HG03139 (cell line): Measurements from ENCODE around the gene NIM1K.
"Not testable (repeated sequence)": the region's sequence is repeated elsewhere in the genome, so short reads cannot be mapped to it uniquely, and the experiment has no call there.

Source experiments
- ATAC-seq: cut with Tn5 transposase; IDR thresholded peaks from one replicate; pipeline ENCODE4 v1.9.1; 2021; ENCODE audit not compliant: unreplicated experiment

The NIM1K gene

DNA sequence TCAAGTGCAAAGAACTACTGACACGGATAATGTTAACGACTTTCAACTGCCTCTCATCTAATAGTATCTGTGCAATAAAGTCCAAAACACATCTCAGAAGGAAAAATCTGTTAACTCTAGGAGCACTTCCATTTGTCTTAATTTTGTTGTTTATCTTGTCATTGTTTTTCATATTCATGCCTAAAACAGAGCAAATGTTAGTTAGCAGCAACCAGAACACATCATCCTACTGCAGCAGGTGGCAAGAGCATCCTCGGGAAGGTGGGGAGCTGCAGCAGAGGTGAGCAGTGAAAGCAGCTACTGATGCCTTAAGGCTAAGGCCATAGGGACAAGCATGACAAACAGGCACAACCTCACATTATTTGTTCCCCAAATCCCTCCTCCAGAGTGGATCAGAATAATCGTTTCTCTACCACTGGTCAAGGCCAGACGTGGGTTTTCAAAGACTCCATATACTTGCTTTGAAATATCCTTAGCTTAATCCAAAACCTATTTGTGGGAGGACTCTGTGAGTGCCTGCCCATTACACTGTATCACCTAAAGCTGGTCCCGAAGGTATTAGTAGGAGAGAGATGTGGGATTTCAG lies 120.1 kb downstream of the NIM1K start:
- ATAC-seq = no peak

DNA sequence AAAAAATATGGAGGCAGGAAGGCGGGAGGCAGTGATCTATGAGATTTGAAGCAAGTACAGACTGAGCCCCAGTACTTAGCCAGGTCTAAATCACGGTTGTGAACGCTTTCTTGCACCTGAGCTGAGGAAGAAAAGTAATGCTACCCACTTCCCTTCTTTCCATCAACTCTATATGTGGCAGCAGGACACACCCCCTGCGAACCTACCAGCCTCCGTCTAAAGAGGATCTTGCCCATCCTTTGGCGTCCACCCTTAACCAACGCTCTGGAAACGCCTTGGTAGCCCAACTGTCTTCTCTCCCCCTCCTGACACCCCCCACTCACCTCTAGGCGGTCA lies 120.6 kb downstream of the NIM1K start:
- ATAC-seq = peak; percentile 3

DNA sequence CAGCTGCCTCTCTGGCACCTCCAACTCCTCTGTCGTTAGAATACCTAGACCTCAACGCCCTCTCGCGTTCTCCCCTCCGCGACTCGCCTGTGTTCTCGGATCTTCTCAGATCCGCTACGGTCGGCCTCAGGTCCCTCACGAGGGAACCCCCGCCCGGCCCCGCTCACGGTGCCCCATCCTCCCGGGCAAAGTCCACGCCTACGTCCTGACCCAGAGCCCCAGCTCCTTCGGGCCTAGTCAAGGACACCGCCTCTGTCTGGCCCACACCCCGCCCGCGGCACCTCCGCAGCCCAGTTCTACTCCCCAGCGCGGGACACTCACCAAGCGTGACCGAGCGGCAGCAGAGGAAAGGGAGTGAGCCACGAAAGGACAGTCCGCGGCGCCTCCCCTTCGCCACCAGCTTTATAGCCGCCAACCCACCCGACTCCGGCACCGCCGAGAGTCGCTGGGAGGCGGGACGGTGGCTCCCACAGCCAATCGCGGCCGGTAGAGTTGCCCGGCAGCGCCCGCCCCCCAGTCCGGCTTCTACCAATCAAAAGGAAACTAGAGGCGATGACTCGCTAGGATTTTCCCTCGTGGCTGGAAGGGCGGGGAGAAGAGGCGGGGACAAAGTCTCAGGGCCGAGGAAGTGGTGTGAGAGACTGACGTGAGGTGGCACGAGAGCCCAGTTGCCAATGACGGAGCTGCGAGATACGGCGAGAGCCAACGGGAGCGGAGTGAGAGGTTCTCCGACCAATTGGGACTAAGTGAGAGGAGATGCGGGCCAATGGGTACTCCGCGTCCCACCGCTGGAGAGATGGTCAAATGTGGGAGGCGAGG lies 121.2 kb downstream of the NIM1K start, which contains the start of gene HMGCS1:
Gene HMGCS1 (minus strand): TSS at position 378 of the 819 bp plus-strand sequence. CDS start 14,447 bp downstream, outside the sequence.
- peak; percentile 94 for ATAC-seq

DNA sequence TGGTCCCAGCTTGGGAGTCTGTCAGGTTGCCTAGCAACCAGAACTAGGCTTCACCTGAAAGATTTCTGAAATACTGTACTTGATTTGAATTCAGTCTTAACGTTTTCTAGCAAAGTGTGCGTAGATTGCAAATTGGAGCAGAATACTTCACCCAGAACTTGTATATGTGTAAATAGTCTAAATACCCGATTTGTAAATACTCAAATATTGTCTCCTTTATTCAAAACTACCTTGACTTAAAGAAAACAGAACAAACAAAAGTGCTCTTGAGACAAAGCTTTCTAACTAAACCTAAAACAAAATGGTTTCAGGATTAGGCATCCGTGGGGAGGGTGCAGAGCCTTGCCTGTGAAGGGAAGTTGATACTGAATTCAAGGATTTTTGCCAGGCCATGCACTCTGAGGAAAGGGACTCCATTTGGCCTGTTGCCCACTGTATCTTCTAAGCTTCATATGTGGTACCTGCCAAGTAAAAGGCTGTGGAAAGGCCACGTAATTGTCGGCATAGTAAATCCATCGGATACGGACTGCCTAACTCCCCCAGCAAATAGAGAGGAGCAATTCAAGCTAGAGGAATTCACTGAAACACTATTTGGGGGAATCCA lies 121.9 kb downstream of the NIM1K start:
- ATAC-seq = no peak

DNA sequence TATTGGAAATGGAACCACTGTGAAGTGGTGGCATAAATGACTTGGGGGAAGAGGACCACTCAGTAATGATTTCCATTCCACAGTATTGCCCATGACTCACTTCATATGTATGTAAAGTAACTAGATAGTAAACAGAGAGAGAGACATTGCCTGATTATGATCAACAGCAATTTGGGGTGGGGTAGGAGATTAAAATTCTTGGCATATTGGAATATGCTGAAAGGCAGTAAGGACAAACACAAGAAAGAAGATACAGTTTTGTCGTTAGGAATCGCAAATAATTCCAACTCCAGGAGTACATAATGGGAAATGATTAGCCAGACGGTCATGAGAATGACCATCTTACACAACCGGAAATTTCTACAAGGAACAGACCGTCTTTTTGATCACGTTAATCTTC lies 122.7 kb downstream of the NIM1K start:
- no peak for ATAC-seq

DNA sequence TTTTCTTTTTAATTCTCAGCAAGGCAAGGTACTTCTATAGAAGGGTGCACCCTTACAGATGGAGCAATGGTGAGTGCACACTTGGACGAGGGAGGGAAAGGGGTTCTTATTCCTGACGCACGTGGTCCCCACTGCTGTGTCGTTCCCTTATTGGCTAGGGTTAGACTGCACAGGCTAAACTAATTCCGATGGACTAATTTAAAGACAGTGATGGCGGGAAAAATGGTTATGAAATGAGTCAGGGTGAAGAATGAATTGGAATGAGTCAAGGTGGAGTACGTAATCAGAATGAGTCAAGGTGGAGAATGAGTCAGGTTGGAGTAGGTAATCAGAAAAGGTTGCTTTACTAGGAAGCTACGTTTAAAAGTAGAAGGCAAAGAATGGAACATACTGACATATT lies 123.2 kb downstream of the NIM1K start:
- no peak for ATAC-seq

DNA sequence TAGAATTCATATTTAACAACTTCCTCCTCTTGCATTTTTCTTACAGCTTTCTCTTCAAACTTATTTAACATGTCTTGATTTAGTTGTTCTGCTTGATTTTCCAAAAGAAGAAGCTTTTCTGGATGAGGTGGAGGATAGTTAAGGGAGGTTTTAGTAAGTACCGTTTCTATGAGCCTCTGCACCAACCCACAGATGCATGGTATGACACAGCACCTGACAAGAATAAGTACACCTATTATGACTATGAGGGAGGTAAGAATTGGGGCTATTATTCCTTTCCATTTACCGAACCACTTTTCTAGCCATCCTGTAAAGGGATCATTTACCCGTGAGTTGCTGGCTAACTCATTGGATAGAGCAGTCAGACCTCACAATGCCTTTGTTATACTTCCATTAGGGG lies 123.7 kb downstream of the NIM1K start:
- no peak for ATAC-seq

DNA sequence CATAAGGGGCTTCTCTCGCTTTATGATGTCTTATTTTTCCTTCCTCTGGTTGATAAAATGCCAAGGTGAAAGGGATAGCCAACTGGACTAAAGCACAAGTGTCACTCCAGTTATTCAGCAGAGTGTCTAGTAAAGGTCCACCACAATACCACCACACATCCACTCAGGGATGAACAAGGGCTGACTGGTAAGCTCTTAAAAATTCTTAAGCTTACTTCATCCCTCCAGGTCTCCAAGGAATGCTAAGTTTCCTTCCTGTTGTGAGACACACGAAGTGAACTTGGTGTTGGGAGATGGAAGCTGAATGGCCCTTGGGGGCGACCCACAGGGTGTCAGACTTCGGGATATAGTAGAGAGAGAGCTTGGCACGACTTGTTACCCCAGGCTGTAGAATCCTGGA lies 124.4 kb downstream of the NIM1K start:
- no peak for ATAC-seq

DNA sequence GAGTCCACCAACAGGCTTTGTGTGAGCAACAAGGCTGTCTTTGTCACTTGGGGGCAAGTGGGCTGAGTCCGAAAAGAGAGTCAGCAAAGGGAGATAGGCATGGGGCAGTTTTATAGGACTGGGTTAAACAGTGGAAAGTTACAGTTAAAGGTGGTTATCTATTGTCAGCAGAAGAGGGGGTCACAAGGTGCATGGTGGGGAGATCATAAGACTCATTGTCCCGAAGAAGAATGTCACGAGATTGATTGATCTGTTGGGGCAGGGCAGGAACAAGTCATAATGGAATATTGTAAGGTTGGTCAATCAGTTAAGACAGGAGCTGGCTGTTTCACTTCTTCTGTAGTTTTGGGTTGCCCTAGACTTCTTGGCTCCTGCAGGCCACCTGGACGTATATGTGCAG lies 128.8 kb downstream of the NIM1K start:
- ATAC-seq = no peak

DNA sequence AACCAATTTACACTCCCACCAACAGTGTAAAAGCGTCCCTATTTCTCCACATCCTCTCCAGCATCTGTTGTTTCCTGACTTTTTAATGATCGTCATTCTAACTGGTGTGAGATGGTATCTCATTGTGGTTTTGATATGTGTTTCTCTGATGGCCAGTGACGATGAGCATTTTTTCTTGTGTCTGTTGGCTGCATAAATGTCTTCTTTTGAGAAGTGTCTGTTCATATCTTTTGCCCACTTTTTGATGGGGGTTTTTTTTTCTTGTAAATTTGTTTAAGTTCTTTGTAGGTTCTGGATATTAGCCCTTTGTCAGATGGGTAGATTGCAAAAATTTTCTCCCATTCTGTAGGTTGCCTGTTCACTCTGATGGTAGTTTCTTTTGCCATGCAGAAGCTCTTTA lies 131.5 kb downstream of the NIM1K start:
- not testable (repeated sequence) for ATAC-seq

DNA sequence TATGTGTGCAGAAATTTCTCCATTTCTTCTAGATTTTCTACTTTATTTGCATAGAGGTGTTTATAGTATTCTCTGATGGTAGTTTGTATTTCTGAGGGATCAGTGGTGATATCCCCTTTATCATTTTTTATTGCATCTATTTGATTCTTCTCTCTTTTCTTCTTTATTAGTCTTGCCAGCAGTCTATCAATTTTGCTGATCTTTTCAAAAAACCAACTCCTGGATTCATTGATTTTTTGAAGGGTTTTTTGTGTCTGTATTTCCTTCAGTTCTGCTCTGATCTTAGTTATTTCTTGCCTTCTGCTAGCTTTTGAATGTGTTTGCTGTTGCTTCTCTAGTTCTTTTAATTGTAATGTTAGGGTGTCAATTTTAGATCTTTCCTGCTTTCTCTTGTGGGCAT lies 133.6 kb downstream of the NIM1K start:
- ATAC-seq = not testable (repeated sequence)
